KG1 (cell line): ENCODE data around the gene DIAPH3.

ENCODE experiments used
- DNase-seq: peaks from one replicate; lab custom pipeline; 2025; lab: John Stamatoyannopoulos, UW

DIAPH3 gene

GRCh38 chr13:60152114-60152513 lies 11.6 kb downstream of the DIAPH3 start:
- no peak for DNase-seq

GRCh38 chr13:60150538-60150937 lies 13.2 kb downstream of the DIAPH3 start:
- no peak for DNase-seq

DNA sequence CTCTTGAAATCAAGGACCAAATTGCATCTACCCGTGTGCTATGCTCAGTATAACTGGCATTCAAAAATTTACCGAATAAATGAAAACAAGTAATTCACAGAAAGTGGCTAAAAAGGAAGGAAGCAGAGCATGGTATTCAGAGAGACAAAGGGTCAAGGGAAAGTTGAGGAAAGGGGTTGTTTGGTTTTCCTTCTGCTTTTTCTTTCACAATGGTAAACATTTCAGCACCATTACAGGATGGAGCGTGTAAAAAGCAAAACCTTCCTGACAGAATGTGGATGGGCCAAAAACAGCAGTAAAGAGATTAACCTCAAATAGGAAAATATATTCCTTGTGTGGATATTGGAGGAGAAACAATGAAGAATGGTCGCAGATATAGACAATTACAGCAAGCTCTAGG lies 14.8 kb downstream of the DIAPH3 start:
- DNase-seq = no peak

GRCh38 chr13:60147361-60147760 lies 16.4 kb downstream of the DIAPH3 start:
- no peak for DNase-seq

DNA sequence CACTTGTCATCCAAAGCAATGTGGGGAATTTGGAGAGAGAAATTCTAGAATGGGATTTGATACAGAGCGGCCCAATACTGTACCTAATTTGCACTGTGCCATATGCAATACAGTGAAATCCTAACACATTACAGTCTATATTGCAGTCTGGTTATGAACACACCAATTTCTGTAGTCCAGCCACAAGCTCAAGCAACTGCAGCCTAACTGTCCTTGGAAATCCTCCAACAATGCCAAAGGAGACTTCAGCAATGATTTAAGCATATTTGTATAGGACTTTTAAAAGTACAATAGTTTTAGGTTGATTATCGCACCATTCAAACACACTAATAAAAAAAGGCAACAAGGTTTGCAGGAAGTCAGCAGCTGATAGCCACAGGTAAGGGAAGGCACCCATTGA lies 17.3 kb downstream of the DIAPH3 start:
- no peak for DNase-seq

GRCh38 chr13:60143775-60144174 lies 20.0 kb downstream of the DIAPH3 start:
- DNase-seq = no peak

- no peak for DNase-seq
Observed at GRCh38 chr13:60139272-60139671, 24.5 kb downstream of the DIAPH3 start.

GRCh38 chr13:60138674-60139073 lies 25.1 kb downstream of the DIAPH3 start:
- no peak for DNase-seq

DNA sequence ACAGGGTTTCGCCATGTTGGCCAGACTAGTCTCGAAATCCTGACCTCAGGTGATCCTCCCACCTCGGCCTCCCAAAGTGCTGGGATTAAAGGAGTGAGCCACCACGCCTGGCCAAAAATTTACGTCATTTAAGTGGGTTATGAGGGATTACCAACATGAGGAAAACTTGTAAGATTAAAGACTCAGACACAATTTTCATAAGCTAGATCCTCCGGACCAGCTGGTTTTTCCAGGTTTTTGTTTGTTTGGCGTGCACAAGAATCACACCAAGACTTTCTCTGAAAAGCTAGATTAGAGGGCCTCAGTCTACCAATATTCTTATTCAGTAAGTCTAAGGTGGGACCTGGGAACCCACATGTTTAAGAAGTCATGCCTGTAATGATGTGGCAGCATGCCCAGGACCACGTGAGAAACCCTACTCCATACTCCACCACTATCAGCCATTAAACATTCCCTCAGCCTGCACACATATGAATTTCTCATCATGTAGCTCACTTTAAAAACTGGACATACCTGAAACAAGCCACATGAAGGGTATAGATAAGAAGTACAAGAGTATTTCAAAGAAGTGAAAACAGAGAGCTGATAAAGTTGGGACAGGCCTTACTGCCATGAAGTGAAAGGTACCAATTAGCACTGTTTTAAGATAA lies 25.7 kb downstream of the DIAPH3 start:
- DNase-seq = no peak

- DNase-seq = no peak
Observed at GRCh38 chr13:60135344-60135743, 28.4 kb downstream of the DIAPH3 start.

DNA sequence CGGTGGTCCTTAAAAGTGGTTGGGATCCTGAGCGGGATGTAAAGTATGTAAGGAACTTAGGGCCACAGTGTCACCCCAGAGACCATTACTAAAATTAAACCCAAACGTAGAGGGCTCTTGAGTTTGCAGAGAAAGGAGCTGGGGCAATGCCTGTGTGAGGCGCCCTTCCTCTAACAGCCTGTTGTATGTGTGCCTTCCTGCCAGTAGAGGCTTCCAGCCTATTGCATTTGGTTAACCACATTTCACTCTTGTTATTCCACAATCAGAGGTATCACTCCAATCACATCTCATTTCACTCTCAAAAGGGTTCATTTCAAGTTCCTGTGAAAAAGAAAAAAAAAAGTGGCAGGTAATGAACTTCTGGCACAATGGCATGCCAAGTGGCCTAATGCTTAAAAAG lies 29.4 kb downstream of the DIAPH3 start:
- DNase-seq = no peak

DNA sequence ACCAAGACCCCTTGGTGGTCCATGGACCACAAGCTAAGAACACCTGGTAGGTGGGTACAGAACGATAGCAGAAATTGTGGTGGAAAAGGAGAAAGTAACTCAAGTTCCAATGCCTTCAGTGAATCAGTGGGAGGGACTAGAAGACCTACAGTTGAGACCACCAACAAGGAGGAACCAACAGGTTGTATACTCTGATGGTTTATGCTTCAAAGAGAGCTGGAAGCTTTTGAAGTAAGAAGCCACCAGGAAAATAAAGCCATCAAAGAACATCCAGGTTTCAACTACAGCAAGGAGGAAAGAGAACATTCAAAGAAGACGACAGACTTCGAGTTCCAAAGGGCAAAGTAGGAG lies 42.4 kb downstream of the DIAPH3 start:
- no peak for DNase-seq

- DNase-seq = no peak
Observed at GRCh38 chr13:60120617-60121336, 43.0 kb downstream of the DIAPH3 start.

DNA sequence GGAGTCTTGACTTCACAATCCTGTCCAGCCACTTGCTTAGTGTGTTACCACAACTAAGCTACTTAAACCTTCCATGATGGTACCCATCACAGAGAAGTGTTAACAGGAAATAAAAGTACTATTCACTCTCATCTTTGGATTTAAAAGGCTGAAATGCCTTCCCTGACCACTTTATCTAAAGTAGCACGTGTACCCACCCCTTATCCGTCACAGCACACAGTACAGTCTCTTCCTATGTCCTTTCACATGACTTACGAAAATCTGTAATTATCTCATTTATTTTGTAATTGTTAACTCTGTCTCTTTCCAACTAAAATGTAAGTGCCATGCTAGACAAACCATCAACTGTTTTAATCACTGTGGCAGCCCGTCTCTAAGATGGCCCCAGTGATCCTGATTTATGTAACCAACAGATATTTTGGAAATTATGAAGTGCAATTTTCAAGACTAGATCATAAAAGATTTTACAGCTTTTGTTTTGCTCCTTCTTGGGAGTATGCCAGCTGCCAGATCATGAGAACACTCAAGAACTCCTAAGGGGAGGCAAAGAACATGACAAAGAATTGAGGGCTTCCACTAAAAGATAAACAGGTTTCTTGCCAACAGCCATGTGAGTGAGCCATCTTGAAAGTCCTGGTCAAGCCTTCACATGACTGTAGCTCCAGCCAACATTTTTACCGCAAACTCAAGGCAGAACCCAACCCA lies 44.9 kb downstream of the DIAPH3 start:
- no peak for DNase-seq

- no peak for DNase-seq
Observed at GRCh38 chr13:60114499-60115028, 49.2 kb downstream of the DIAPH3 start.

- DNase-seq = no peak
Observed at GRCh38 chr13:60112771-60113170, 51.0 kb downstream of the DIAPH3 start.

GRCh38 chr13:60111691-60112090 lies 52.0 kb downstream of the DIAPH3 start:
- DNase-seq = no peak

GRCh38 chr13:60109285-60109684 lies 54.4 kb downstream of the DIAPH3 start:
- no peak for DNase-seq

DNA sequence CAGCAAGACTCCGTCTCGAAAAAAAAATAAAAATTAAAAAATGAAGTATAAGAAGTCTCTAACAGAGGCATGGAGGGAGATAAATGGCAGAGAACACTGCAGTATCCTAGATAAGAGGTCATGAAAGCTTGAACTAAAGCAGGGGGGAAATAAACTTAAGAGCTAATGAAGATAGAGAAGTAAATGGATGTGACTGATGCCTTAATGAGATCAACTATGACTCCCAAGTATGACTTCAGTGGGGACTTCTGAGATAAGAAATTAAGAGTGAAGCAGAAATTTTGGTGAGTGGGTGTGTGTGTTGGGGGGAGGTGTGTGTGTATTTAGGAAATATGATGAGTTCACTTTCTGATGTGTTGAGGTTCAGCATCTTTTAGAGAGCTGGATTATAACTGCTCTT lies 55.1 kb downstream of the DIAPH3 start:
- DNase-seq = no peak

GRCh38 chr13:60099631-60100420 lies 63.9 kb downstream of the DIAPH3 start:
- DNase-seq = no peak

DNA sequence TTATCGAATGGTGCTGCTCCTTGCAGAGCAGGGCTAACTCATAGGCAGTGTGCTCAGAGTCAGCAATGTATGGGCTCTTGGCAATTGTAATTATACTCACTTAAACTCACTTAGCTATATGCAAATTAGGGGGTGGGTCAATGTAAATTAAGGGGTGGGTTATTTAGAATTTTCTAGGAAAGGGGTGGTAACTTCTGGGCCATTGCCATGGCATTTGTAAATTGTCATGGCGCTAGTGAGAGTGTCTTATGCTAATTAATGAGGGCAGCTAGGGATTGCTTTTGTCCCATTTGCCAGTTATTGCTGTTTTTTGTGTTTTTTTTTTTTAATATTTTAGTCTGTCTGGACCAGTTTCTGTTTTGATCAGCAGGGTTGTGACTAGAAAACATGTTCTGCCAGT lies 68.4 kb downstream of the DIAPH3 start:
- no peak for DNase-seq

GRCh38 chr13:60094385-60095088 lies 69.2 kb downstream of the DIAPH3 start:
- DNase-seq = no peak
